GM19328 (cell line): ENCODE results near the gene YWHAE.
"Not testable (repeated sequence)": the region's sequence is repeated elsewhere in the genome, so short reads cannot be mapped to it uniquely, and the experiment has no call there.

Source experiments
- ATAC-seq: cut with Tn5 transposase; IDR thresholded peaks from one replicate; pipeline ENCODE4 v1.9.1; 2021; ENCODE audit warnings: mild to moderate bottlenecking, moderate library complexity; ENCODE audit not compliant: unreplicated experiment

YWHAE gene

GRCh38 chr17:1399679-1400512, at the start of gene YWHAE:
YWHAE (minus strand) TSS chr17:1400222; CDS start chr17:1400110, 112 bp downstream.
- ATAC-seq: peak; percentile 71

DNA sequence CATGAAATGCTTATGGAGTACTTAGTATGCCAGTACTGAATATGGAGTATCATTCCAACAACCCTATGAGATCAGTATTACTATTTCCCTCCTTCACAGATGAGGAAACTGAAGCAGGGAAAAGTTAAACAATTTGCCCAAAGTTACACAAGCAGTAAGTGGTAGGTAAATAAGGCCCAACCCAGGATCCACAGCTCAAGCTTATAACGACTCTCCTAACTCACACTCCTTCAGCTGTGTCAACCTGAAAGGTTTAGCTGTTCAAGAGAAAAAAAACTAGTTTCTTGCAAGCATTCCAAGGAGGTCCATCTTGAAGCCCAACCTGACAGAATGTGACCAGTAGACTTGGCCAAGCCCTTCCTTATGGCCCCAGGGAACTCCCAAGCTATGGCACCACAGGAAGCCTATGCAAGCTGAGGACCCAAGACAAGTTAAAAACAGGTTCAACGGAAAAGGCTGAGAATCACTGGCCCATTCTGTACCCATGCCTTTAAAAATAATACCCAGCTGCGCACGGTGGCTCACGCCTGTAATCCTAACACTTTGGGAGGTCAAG, 49.5 kb upstream of the YWHAE start:
- ATAC-seq: no peak

GRCh38 chr17:1447052-1447451, 47.0 kb upstream of the YWHAE start:
- no peak for ATAC-seq

DNA sequence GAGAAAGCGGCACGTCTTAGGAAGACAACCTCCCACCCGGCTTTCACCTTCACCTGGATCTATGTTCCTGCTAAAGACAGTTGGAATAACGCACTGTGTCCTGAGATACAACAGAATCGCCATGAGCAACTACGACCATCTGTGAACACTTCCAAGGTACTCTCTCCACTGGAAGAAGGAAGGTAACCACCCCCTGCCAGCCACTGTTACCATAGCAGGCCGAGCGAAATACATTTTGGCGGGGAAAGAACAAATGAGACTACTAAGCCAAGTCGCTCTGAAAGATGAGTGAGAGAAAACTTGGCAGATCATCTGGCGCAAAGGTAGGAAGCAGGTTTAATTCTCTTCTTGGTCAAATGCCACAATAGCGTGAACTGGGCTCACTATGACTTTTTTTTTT, 46.2 kb upstream of the YWHAE start:
- no peak for ATAC-seq

- ATAC-seq: not testable (repeated sequence)
Measured at GRCh38 chr17:1445695-1446094, 45.7 kb upstream of the YWHAE start.

DNA sequence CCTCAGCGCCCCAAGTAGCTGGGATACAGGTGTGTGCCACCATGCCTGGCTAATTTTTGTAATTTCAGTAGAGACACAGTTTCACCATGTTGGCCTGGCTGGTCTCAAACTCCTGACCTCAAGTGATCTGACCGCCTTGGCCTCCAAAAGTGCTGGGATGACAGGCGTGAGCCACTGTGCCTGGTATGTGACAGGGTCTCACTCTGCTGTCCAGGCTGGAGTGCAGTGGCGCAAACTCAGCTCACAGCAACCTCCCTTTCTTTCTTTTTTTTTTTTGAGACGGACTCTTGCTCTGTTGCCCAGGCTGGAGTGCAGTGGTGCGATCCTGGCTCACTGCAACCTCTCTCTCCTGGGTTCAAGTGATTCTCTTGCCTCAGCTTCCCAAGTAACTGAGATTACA, 42.7 kb upstream of the YWHAE start:
- not testable (repeated sequence) for ATAC-seq

DNA sequence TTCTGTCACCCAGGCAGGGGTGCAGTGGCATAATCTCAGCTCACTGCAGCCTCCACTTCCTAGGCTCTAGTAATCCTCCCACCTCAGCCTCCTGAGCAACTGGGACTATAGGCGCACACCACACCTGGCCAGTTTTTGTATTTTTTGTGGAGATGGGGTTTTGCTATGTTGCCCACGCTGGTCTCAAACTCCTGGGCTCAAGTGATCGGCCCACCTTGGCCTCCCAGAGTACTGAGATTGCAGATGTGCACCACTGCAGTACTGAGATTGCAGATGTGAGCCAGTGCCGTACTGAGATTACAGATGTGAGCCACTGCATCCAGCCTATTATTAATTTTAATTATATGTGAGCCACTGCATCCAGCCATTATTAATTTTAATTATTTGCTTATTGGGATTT, 42.2 kb upstream of the YWHAE start:
- ATAC-seq: no peak

DNA sequence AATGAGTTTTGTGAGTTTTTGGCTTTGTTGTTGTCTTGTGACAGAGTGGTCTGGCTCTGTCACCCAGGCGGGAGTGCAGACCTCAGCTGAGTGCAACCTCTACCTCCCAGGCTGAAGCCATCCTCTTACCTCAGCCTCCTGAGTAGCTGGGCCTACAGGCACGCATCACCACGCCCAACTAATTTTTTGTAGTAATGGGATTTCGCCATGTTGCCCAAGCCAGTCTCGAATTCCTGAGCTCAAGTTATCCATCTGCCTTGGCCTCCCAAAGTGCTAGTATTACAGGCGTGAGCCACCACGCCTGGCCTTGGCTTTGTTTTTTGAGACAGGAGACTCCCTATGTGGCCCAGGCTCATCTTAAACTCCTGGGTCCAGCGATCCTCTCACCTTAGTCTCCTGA, 40.9 kb upstream of the YWHAE start:
- ATAC-seq: no peak

GRCh38 chr17:1438593-1439083, 38.6 kb upstream of the YWHAE start:
- no peak for ATAC-seq

DNA sequence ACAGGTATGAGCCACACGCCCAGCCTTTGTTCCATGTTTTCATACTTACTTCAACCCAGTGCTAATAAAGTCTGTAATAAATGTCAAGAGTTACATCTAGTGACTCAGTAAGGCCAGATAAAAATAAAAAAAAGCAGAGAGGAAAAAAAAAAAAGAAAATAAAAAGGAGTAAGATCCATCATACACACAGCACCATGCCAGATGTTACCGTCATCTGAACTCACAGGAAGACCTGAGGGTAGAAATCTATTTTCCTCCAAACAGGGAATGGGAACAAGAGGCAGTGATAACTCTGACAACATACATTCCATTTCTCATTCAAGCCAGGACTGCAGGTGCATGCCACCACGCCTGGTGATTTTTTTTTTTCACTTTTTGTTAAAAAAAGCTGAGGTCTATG, 35.3 kb upstream of the YWHAE start:
- no peak for ATAC-seq

DNA sequence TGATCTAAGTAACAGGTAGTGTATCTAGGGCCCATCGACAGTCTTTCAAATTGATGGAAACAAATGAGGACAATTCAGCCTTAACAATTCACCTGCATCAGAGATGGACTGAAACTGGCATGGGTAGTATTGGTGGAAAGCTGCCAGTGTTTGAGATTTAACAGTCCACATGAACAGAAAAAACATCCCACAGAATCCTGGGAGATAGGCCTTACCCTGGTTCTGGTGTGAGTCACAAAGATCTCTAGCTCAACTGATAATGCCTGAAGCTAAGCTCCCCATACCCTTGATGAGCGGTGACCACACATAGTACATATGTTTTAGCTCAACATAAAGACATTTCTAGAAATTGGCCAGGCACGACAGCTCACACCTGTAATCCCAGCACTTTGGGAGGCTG, 34.1 kb upstream of the YWHAE start:
- ATAC-seq: no peak

GRCh38 chr17:1431631-1432104, 31.6 kb upstream of the YWHAE start:
- no peak for ATAC-seq

DNA sequence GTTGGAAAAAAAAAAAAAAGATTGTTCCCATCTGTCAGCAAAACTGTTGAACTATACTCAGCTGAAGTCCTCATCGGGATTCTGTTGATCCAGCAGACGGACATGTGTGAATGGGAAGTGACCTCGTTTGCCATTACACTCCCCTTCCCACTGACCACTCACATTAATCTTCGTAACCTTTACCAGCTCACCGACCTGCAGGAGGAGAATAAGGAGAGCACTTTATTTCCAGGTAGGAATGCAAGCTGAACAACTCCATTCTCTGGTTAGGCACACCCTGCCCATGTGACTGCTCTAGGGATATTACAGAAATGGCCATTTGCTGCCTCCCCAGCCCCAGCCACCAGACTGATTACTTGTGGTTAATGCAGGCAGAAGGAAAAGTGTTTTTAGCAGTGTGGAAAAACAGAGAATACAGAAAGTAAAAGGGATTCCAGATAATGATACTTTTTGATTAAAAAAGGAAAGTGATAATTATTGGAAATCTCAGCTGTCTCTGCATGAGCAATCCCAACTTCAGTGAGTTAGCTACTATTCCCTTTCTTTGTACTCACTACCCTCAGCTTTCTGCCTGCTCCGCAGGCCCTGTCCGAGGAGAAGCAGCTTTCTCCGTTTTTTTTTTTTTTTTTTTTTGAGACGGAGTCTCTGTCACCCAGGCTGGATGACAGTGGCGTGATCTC, 23.6 kb upstream of the YWHAE start:
- no peak for ATAC-seq

DNA sequence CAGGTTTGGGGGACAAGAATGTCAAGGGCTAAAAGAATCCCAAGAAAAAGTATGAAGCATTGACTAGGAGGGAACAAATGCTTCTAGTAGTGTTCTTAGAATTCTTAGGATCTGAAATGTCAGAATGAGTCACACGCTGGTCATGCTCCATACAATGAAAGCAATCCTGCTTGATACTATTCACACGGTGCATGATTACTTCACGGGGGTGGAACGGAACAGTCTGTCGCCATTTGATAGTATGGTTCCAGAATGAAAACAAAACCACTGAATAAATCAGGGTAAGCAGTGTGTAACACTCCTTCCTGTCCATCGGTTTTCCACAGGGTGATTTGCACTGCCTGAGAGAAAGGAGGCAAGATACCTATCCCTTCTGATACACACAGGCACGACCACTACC, 22.9 kb upstream of the YWHAE start:
- no peak for ATAC-seq

DNA sequence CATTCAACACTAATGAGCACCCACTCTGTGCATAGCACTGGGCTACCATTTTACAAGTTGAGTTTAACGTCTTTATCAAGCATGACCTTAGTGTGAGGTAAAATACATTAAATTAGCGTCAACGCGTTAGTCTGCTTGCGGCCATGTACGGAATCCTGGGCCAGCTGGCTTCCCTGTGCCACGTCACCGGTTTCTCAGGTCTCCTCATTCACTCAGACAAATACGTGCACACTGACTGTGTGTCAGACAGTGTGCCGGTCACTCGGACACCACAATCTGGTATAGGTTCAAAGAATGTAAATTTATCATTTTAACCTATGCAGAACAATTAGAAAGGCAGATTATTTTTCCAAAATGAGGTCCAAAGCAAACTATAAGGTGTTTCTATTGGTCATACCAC, 21.4 kb upstream of the YWHAE start:
- no peak for ATAC-seq

DNA sequence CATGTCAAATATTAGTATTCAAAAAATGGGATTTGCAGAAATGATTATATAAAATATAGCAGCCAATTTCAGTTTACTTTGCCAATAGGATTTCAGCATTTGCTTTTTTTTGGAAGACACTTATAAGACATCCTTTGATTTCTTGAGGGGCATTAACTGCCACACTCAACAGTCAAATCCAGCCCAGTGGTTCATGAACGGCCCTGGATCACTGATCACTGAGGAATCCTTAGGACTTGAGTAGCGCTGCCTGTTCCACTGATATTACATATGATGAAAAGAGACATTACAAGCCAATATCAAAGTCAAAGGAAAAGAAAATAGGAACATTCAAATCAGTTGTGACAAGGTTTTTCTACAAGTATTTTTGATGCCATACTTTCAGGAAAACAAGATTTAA, 21.0 kb upstream of the YWHAE start:
- ATAC-seq: no peak

- ATAC-seq: no peak
Measured at GRCh38 chr17:1420163-1420562, 20.1 kb upstream of the YWHAE start.

- not testable (repeated sequence) for ATAC-seq
Measured at GRCh38 chr17:1418476-1418875, 18.5 kb upstream of the YWHAE start.

DNA sequence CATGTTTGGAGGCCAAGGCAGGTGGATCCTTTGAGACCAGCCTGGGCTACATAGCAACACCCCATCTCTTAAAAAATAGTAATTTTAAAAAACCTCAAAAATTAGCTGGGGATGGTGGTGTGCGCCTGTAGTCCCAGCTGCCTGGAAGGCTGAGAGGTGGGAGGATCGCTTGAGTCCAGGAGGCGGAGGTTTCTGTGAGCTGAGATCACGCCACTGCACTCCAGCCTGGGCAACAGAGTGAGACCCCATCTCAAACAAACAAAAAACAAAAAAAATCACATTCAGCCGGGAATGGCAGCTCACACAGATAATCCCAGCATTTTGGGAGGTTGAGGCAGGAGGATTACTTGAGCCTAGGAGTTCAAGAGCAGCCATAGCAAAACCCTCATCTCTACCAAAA, 16.4 kb upstream of the YWHAE start:
- no peak for ATAC-seq

- no peak for ATAC-seq
Measured at GRCh38 chr17:1414634-1415033, 14.6 kb upstream of the YWHAE start.

GRCh38 chr17:1414001-1414574, 14.1 kb upstream of the YWHAE start:
- no peak for ATAC-seq
